ENCODE measurements around the gene WDHD1.

GRCh38 chr14:55005071-55005470 lies 21.8 kb downstream of the WDHD1 start:
- TF ChIP-seq POLR2A (IDR thresholded peaks at IDR 0.05): no peak
- TF ChIP-seq EP300 (IDR thresholded peaks at IDR 0.05): no peak
- TF ChIP-seq CTCF (IDR thresholded peaks at IDR 0.05): no peak
